Osteoblast (primary cell): ENCODE measurements around the gene CACFD1. TPM values are rescaled to one million over a fixed set of nuclear protein-coding genes. Genes with fewer than 3 reads are reported as not detected.

Experiments used
- DNase-seq: peaks from one replicate; pipeline ENCODE4 v3.0.0; 2011; ENCODE audit warnings: low spot score, mixed read lengths; ENCODE audit not compliant: insufficient read length; ENCODE audit errors: missing footprints
- H2AFZ ChIP-seq: 2 replicates; pipeline ENCODE4 v1.6.0; 2011; ENCODE audit warnings: mild to moderate bottlenecking, low read length
- H3K27ac ChIP-seq: 2 replicates; pipeline ENCODE4 v1.5.1; 2011; ENCODE audit warnings: mild to moderate bottlenecking, low read depth, low read length, moderate library complexity
- H3K27me3 ChIP-seq: 2 replicates; pipeline ENCODE4 v1.6.0; 2012; ENCODE audit warnings: mild to moderate bottlenecking, control low read depth, inconsistent platforms, low read length, moderate library complexity; ENCODE audit not compliant: insufficient read depth
- H3K36me3 ChIP-seq: 2 replicates; pipeline ENCODE4 v1.5.1; 2011; ENCODE audit warnings: mild to moderate bottlenecking, low read length, control low read depth, moderate library complexity; ENCODE audit not compliant: insufficient read depth
- H3K4me1 ChIP-seq: 2 replicates; pipeline ENCODE4 v1.5.1; 2011; ENCODE audit warnings: mild to moderate bottlenecking, low read length, control low read depth, moderate library complexity; ENCODE audit not compliant: insufficient read depth
- H3K4me2 ChIP-seq: 2 replicates; pipeline ENCODE4 v1.6.0; 2011; ENCODE audit warnings: mild to moderate bottlenecking, low read length; ENCODE audit not compliant: insufficient read depth
- H3K4me3 ChIP-seq: fragments of 200-600 bp; sonication (generic); 3 replicates; pipeline ENCODE4 v1.5.1; 2012; ENCODE audit warnings: mild to moderate bottlenecking, low read length, inconsistent platforms; ENCODE audit not compliant: insufficient read depth
- H3K79me2 ChIP-seq: 2 replicates; pipeline ENCODE4 v1.6.0; 2012; ENCODE audit warnings: mild to moderate bottlenecking, low read length, control low read depth, inconsistent platforms; ENCODE audit not compliant: insufficient read depth
- H3K9me3 ChIP-seq: 2 replicates; pipeline ENCODE4 v1.5.1; 2011; ENCODE audit warnings: low read depth, low read length, control low read depth
- H4K20me1 ChIP-seq: 2 replicates; pipeline ENCODE4 v1.6.0; 2012; ENCODE audit warnings: mild to moderate bottlenecking, low read length, control low read depth; ENCODE audit not compliant: insufficient read depth
- total RNA-seq: library from RNA; depleted of rRNA; stranded (reverse); fragments of >200 nt; gene quantifications from 2 replicates; pipeline ENCODE4 v1.2.3, GENCODE V29; 2012
- TF ChIP-seq, protein P1 (sequence below): IDR thresholded peaks from 2 replicates; pipeline ENCODE4 v1.5.1; 2011; ENCODE audit warnings: mild to moderate bottlenecking, low read depth, low read length, moderate library complexity; ENCODE audit errors: extremely low read depth

Gene CACFD1
- total RNA-seq, 1 donor: 9.0 TPM

DNA sequence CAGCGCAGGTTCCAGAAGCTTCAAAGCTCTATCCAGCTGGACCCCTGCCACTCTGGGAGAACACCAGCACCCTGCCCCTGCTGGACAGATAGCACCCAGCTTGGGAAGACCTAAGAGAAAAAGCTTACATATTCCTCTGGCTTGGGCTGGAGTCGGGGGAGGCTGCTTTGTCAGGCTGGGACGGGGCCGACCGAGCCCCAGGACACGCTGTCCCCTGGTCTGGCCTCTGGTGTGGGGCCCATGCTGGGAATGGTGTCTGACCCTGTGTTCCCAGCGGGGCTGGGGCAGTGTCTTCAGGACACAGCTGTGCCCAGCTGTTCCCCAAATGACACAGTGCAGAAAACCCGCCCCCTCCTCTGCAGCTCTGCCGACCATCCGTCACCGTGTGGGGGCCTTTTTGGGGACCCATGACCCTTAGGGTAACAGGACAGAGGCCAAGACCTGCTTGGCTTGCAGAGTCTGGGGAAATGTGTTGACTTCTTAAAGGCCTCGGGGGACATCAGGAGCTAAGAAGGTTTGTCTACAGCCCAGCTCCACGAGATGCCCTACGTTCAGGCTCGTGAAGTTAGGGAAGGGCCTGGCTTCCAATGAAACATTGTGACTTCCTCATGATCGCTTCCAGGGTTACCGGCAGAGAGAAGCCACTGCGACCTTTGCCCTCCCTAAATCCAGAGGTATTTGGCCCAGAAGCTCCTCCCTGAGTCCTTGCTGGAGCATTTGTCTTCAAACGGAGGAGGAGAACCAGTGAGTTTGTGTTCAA is 39.5 kb downstream of the CACFD1 start:
- H3K9me3 ChIP-seq: peaks cover 1% of the 10 kb centered on the region
- H3K36me3 ChIP-seq: no peaks in the 10 kb centered on the region
- no peak overlapping the region for H3K4me2 ChIP-seq
- no peaks in the 10 kb centered on the region for H3K79me2 ChIP-seq
- no peak overlapping the region for H2AFZ ChIP-seq
- H3K27me3 ChIP-seq: peaks cover 14% of the 10 kb centered on the region
- H3K4me1 ChIP-seq: no peaks in the 10 kb centered on the region
- no peak overlapping the region for H3K4me3 ChIP-seq
- H3K27ac ChIP-seq: no peak overlapping the region
- H4K20me1 ChIP-seq: no peaks in the 10 kb centered on the region
- TF ChIP-seq, protein P1, sequence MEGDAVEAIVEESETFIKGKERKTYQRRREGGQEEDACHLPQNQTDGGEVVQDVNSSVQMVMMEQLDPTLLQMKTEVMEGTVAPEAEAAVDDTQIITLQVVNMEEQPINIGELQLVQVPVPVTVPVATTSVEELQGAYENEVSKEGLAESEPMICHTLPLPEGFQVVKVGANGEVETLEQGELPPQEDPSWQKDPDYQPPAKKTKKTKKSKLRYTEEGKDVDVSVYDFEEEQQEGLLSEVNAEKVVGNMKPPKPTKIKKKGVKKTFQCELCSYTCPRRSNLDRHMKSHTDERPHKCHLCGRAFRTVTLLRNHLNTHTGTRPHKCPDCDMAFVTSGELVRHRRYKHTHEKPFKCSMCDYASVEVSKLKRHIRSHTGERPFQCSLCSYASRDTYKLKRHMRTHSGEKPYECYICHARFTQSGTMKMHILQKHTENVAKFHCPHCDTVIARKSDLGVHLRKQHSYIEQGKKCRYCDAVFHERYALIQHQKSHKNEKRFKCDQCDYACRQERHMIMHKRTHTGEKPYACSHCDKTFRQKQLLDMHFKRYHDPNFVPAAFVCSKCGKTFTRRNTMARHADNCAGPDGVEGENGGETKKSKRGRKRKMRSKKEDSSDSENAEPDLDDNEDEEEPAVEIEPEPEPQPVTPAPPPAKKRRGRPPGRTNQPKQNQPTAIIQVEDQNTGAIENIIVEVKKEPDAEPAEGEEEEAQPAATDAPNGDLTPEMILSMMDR: no peak
- peak; percentile 80 for DNase-seq

DNA sequence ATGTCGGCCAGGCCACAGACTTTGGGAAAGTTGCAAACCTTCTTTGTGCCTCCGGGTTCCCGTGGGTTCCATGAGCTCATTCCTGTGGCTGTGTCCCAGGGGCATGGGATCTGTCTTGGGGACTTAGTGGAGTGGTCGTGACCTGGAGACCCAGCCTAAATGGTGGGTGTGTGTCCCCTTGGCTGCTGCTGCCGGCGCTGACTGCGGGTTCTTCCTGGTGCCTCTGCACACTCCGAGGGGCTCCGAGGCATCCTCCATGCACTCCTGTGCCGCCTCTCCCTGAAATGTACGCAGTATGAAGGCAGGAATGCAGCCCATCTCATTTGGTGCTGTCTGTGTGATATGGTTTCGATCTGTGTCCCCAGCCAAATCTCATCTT is 40.1 kb downstream of the CACFD1 start:
- Histone ChIP-seq H3K27me3 (peaks cover 14% of the 10 kb centered on the region), H3K4me2 (no peak overlapping the region), H3K36me3 (no peaks in the 10 kb centered on the region), H4K20me1 (no peaks in the 10 kb centered on the region), H3K27ac (no peak overlapping the region), H3K4me1 (no peaks in the 10 kb centered on the region), H3K4me3 (no peak overlapping the region), H3K9me3 (peaks cover 1% of the 10 kb centered on the region), H2AFZ (no peak overlapping the region), H3K79me2 (no peaks in the 10 kb centered on the region)
- DNase-seq: peak; percentile 8
- TF ChIP-seq, protein P1: no peak

DNA sequence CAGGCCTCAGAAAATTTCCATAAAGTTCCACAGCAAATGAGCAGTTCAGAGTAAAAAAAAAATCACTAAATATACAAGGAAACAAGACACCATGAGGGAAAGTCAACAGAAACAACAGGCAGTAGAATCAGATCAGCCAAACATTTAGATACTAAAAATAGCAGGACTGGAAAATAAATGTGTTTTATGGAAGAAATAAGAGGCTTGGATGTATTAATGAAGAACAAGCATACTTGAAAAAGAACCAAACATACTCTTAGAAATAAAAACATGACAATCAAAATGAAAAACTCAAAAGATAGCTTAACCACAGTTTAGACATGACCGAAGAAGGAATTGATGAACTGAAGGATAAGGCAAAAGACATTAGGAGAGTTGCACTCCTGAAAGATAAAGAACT is 42.3 kb downstream of the CACFD1 start:
- DNase-seq: no peak
- Histone ChIP-seq H3K36me3 (no peaks in the 10 kb centered on the region), H3K27me3 (peaks cover 13% of the 10 kb centered on the region), H4K20me1 (no peaks in the 10 kb centered on the region), H3K79me2 (no peaks in the 10 kb centered on the region), H2AFZ (no peak overlapping the region), H3K27ac (no peak overlapping the region), H3K4me2 (no peak overlapping the region), H3K4me3 (no peak overlapping the region), H3K4me1 (peaks cover 18% of the 10 kb centered on the region), H3K9me3 (peaks cover 1% of the 10 kb centered on the region)
- TF ChIP-seq, protein P1: no peak

DNA sequence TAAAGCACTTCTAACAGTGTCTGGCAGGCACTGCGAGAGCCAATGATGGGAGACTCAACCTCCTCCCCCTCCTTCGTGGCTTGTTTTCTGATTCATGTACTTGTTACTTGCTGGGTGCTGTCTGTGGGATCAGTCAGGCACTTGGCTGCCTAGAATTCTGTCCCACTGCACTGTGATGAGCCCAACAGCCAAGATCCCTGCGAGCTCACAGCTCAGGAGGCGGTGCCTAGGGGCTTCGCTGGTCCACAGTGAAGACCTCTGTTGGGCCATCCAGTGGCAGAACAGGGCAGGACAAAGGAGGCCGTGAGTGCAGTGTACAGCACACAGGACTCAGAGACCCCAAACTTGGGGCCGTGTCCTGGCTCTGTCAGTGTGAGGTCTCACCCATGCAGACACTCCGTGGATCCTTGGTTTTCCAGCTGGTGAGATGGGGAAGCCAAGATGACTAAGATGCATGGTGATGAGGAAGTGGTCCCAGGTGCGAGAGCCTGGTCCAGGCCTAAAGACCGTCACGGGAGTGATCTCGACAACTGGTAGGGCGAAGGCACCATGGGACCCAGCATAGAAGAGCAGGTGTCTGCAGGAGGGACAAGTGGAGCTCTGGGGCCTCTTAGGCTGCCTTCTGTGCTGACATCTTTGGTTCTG is 45.5 kb downstream of the CACFD1 start:
- peak; percentile 93 for DNase-seq
- TF ChIP-seq, protein P1: no peak
- H3K36me3 ChIP-seq: no peaks in the 10 kb centered on the region
- peaks cover 1% of the 10 kb centered on the region for H3K9me3 ChIP-seq
- H3K79me2 ChIP-seq: no peaks in the 10 kb centered on the region
- H2AFZ ChIP-seq: peak overlapping the region; percentile 4
- H3K27me3 ChIP-seq: no peaks in the 10 kb centered on the region
- H4K20me1 ChIP-seq: no peaks in the 10 kb centered on the region
- peak overlapping the region; percentile 0 for H3K4me3 ChIP-seq
- peak overlapping the region; percentile 39 for H3K4me2 ChIP-seq
- peak overlapping the region; percentile 88 for H3K27ac ChIP-seq
- H3K4me1 ChIP-seq: peaks cover 35% of the 10 kb centered on the region
